Nephron progenitor cell (in vitro differentiated cells): ENCODE results near the gene METRNL.

ENCODE experiments used
- DNase-seq: peaks from one replicate; pipeline ENCODE4 v3.0.0; 2021
- H3K27ac Mint-ChIP-seq: 2 replicates; pipeline ENCODE4 v1.8.0; 2021; ENCODE audit warnings: mild to moderate bottlenecking, moderate library complexity, mixed read lengths
- H3K27me3 Mint-ChIP-seq: 2 replicates; pipeline ENCODE4 v1.8.0; 2021; ENCODE audit warnings: mild to moderate bottlenecking, low read depth, mixed read lengths; ENCODE audit not compliant: poor library complexity
- H3K36me3 Mint-ChIP-seq: 2 replicates; pipeline ENCODE4 v1.8.0; 2021; ENCODE audit warnings: low read depth, mixed read lengths
- H3K4me1 Mint-ChIP-seq: 2 replicates; pipeline ENCODE4 v1.8.0; 2021; ENCODE audit warnings: mixed read lengths
- H3K4me3 Mint-ChIP-seq: 2 replicates; pipeline ENCODE4 v1.8.0; 2021; ENCODE audit warnings: mild to moderate bottlenecking, moderate library complexity, mixed read lengths
- H3K9me3 Mint-ChIP-seq: 2 replicates; pipeline ENCODE4 v1.8.0; 2021; ENCODE audit warnings: mild to moderate bottlenecking, moderate library complexity, mixed read lengths
- CTCF ChIP-seq: fragments of 200-600 bp; sonication (generic); IDR thresholded peaks from 2 replicates; pipeline ENCODE4 v1.5.0; 2021; ENCODE audit warnings: antibody characterized with exemption

The METRNL gene

DNA sequence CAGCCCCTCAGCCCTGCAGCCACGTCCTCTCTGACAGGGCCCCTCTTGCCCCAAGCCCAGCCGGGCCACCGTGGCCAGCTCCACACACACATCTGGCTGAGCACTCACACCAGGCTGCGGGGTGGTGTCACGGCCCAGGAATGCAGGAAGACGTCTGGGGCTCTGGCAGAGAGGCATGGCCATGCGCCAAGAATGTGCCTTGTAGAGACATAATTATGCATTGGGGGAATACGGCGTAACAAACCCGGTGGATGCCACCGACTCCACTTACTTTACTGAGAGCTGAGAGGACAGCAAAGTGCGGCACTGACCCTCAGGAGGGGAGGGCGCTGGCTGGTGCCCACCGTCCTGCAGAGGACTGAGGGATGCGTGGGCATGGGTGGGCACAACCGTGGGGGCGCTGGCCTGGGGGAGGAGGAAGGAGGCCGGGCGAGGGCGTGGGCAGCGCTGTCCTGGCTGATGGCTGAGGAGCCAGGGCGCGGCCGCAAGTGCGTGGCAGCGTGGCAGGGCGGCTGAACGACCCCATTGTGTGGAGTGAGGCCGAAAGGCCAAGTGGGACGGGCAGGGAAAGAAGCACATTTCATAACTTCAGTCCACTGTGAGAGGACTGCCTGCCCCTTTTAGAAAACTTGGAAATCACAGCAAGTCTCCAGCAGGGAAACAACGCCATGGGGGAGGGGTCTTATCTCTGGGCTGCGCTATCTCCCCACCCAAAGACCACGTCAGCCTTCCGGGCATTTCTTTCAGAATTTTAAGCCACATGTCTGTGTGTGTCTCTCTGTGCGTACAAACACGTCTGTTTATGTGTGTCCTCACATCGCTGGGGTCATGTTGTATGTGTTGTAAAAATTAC lies 30.6 kb downstream of the METRNL start:
- H3K27ac Mint-ChIP-seq, result no peak overlapping the region
- no peak for DNase-seq
- peaks cover 66% of the 10 kb centered on the region for H3K4me1 Mint-ChIP-seq
- peaks cover 6% of the 10 kb centered on the region for H3K9me3 Mint-ChIP-seq
- no peaks in the 10 kb centered on the region for H3K36me3 Mint-ChIP-seq
- TF ChIP-seq CTCF, result no peak
- no peak overlapping the region for H3K4me3 Mint-ChIP-seq
- H3K27me3 Mint-ChIP-seq, result peaks cover 30% of the 10 kb centered on the region

GRCh38 chr17:83110735-83111134 lies 31.3 kb downstream of the METRNL start:
- H3K27me3 Mint-ChIP-seq, result peaks cover 30% of the 10 kb centered on the region
- H3K27ac Mint-ChIP-seq, result no peak overlapping the region
- peaks cover 6% of the 10 kb centered on the region for H3K9me3 Mint-ChIP-seq
- TF ChIP-seq CTCF, result no peak
- no peaks in the 10 kb centered on the region for H3K36me3 Mint-ChIP-seq
- DNase-seq, result no peak
- no peak overlapping the region for H3K4me3 Mint-ChIP-seq
- H3K4me1 Mint-ChIP-seq, result peaks cover 65% of the 10 kb centered on the region

GRCh38 chr17:83111516-83112282 lies 32.3 kb downstream of the METRNL start:
- DNase-seq, result no peak
- Mint-ChIP-seq H3K4me3 (no peak overlapping the region), H3K36me3 (no peaks in the 10 kb centered on the region), H3K9me3 (peaks cover 6% of the 10 kb centered on the region), H3K27me3 (peaks cover 35% of the 10 kb centered on the region), H3K4me1 (peaks cover 64% of the 10 kb centered on the region), H3K27ac (no peak overlapping the region)
- TF ChIP-seq CTCF, result no peak

DNA sequence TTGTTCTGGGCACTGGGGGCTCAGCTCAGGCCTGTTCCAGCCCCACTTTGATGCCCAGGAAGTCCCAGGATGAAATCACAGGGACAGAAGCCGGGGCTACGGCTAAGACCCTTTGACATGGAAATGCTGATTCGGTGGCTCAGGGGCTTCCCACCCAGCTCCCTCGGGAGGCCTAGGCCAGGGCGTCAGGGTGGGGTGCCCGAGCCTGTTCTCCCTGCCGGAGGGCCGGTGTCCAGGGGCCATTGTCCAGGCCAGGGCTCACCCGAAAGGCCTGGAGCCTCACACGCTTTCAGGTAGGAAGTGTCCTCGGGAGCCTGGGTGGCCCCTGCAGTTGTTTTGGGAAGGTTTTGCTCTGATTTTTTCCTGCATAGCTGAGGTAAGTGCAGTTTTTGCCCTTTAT lies 34.0 kb downstream of the METRNL start:
- DNase-seq, result no peak
- Mint-ChIP-seq H3K9me3 (peaks cover 6% of the 10 kb centered on the region), H3K36me3 (no peaks in the 10 kb centered on the region), H3K27me3 (peaks cover 38% of the 10 kb centered on the region), H3K27ac (peak overlapping the region; percentile 22), H3K4me1 (peaks cover 72% of the 10 kb centered on the region), H3K4me3 (no peak overlapping the region)
- TF ChIP-seq CTCF, result no peak

DNA sequence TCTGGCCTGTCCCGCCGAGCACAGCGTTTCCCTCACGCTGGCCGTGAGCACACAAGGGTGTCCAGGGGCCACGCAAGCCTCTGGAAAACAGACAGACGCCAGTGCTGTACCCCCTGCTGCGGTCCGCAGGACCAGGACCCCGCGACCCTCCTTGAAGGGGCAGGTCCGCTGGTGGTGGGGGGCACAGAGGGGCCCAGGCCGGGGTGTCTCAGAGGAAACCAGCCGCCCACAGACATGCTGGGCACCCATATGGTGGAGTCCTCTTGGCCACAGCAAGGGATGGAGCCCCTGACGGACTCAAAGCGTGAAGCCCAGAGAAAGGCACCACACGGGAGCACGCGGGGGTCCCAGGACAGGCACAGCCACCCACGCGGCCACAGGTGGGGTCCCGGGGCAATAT lies 34.4 kb downstream of the METRNL start:
- peak overlapping the region; percentile 22 for H3K27ac Mint-ChIP-seq
- H3K4me3 Mint-ChIP-seq, result no peak overlapping the region
- H3K4me1 Mint-ChIP-seq, result peaks cover 73% of the 10 kb centered on the region
- H3K9me3 Mint-ChIP-seq, result peaks cover 4% of the 10 kb centered on the region
- no peaks in the 10 kb centered on the region for H3K36me3 Mint-ChIP-seq
- no peak for DNase-seq
- H3K27me3 Mint-ChIP-seq, result peaks cover 38% of the 10 kb centered on the region
- no peak for TF ChIP-seq CTCF
